Esophagus mucosa (tissue), 1 donor: ENCODE results near the gene SDC1. TPM values are rescaled to one million over a fixed set of nuclear protein-coding genes. Genes with fewer than 3 reads are reported as not detected.

Source experiments
- ATAC-seq: fragments of 200-7000 bp; cut with Tn5 transposase; one replicate; pipeline ENCODE4 v1.9.1; 2020
- total RNA-seq: library from RNA; stranded (reverse); gene quantifications from one replicate; pipeline ENCODE4 v1.2.4, GENCODE V29; 2023
- donor health status: DM: yes; HTN: yes; CAD: no.

SDC1 gene
- total RNA-seq, 1 donor from 2014 or later = 477 TPM

DNA sequence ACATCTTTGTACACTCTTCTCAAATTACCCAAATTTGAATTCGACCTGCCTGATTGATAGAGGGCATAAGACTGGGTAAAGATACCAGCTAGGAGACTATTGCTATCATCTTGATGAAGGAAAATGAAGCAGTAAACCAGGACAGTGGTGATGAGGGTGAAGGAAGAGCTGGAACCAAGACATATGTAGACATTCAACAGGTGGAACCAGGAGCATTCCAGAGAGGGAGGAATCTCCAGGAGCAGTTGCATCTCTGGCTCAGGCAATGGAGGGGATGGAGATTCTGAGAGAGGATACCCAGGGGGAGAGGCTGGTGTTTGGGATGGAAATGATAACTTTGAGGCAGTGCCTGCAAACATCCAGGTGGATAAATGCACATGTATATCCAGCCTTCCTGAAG, 41.6 kb downstream of the SDC1 start:
- ATAC-seq = no peak

DNA sequence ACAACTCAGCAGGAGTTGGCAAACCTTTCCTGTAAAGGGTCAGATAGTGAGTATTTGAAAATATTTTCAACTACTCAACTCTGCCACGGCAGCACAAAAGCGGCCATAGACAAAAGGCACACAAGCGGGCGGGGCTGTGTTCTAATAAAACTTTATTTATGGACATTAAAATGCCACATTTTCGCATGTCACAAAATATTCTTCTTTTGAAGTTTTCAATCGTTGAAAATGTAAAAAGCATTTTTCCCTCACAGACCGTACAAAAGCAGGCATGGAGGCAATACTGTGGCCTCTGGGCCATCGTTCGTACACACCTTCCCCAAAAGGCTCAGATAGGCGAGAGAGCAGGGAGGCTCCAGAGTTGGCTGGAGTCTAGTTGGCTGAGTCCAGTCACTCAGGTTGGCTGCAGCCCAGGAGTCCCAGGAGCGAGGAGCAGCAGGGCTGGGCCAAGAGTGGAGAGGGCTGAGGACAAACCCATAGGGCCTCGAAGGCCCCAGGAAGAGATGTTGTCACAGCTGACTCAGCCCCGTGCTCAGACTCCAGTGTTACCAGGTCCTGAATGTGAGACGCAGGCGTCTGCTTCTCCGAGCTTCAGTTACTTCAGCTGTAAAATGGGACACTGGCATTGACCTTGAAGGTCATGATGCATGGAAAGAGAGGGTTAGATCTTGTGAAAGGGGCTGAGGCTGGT, 42.5 kb downstream of the SDC1 start:
- peak; percentile 74 for ATAC-seq

GRCh38 chr2:20181761-20182160, 43.2 kb downstream of the SDC1 start:
- no peak for ATAC-seq

DNA sequence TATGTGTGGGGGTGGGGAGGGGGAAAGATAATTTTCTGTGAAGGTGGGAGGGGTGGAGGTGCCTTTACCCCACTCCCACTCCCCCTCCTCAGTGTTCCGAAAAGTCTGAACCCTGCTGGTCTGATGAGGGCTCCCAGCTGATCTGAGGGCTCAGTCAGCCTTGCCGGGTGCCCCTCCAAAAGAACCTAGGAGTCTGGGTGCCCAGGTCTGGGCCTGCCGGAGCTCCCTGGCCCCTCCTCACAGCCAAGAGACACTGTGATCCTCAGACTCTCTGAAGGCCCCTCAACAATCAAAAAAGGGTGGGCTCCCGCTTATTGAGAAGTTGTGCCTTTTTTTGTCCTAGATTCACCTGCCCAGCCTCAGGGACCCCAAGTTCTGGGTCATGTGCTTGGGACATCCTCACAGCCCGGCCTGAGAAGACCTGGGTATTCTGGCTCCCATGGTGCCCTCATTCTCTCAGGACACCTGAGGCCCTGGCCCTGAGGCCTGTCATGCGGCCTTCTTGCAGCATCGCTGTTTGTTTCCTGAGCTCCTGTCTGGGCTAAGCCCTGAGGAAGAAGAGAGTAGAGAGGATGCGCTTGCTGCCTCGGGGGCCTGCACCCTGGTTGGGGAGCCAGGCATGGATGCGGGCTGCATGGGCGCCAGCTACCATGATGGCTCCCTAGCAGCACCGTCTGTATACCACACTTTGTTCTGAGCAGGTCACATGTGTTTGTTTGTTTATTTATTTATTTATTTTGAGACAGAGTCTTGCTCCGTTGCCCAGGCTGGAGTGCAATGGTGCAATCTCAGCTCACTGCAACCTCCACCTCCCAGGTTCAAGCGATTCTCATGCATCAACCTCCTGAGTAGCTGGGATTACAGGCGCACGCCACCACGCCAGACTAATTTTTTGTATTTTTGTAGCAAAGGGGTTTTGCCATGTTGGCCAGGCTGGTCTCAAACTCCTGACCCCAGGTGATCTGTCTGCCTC, 44.0 kb downstream of the SDC1 start:
- no peak for ATAC-seq

DNA sequence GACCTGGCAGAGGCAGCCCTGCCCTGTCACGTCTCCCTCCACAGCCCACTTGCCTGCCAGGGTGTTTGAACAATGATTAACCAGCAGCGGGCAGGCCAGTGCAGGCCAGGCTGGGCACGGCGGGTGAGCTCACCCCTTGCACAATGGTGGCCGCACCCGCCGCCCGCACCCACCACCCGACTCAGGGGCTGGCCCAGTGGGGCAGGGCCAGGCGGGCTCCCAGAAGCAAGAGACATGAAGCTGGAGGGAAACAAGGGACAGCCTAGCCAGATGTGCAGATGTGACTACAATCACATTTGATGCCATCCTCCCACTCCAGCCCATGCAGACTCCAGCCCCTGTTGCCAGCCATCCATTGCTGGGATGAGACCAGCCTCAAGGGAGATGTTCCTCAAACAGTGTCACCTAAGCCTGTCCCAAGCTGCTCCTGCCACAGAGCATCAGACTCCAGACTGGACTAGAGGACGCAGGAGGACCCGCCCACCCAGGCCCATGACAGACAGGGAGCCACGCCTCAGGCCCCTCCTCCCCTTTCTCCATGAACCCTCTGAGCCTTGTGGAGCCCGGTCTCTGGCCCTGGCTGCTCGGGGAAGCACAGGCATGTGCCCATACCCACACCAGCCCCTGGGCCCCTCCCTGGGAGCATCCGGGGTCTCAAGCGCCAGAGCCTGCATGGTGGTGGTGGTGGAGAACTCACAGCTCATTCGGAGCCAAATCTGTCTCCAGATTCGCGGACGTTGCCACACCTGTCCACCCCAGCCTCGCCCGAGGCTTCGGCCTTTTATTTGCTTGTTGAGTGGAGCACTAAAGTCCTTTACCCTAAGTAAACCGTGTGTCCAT, 45.0 kb downstream of the SDC1 start:
- peak; percentile 93 for ATAC-seq

GRCh38 chr2:20179466-20179754, 45.5 kb downstream of the SDC1 start:
- no peak for ATAC-seq

DNA sequence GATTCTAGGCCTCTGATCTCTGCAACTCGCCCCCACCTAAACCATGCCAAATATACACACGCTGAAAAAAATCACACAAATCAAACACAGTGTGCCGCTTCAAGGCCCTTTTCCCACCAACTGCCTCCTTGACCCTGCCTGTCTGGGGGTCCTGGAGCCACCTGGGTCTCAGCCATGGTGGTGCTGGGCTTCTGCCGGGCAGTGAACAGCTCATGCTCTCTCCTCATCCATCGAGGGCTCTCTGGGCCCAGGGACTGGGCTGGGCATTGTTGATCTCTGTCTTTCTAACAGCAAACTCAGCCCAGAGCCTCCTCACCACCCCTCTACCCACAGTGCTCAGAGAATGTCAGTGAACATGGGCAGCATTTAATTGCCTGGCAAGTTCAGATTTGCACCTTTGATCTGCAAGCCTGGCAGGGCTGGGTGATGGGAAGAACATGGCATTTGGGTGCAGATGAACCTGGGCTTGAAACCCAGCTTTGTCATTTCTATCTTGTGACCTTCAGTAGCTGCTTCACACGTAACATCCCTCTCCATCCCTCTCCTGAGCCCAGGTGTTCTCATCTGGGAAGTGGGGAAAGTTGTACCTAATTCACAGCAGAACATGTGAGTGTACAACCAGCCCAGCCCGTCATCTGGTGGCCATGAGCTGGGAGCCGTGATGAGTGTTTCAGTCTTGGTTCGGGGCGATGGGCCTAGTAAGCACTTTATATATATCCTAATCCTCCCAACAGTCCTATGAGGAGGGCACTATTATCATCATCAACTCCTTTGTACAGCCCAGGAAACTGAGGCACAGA, 46.1 kb downstream of the SDC1 start:
- ATAC-seq = no peak

GRCh38 chr2:20178249-20178607, 46.7 kb downstream of the SDC1 start:
- no peak for ATAC-seq

DNA sequence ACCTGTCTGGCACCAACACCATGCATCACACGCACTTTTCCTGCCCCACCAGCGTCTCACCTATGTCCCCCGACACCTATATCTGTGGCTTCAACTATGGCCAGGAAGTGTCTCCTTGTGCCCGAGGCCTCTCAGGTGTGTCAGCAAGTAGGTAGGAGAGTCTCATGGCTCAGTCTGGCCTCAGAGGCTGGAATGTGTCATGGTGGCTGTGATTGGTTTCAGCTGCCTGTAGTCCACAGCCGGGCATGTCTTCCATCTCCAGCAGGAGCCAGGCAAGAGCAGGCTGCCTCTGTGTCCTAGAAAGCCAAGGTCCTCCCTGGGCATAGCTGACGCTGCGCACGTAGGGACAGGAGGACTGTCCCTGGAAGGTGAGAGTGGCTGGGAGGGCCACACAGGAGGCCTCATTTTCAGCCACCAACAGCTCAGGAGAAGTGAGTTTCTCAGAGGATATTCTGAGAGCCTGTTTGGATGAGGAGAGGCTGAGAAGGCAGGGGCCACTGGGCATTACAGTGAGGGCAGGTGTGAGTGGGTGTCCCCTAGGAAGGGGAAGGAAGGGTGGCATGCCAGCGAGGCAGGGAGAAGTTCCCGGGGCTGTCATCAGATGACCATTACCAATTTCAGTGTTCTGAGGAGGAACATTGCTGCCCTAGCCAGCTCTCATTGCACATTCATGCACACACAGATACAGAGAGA, 47.2 kb downstream of the SDC1 start:
- no peak for ATAC-seq

DNA sequence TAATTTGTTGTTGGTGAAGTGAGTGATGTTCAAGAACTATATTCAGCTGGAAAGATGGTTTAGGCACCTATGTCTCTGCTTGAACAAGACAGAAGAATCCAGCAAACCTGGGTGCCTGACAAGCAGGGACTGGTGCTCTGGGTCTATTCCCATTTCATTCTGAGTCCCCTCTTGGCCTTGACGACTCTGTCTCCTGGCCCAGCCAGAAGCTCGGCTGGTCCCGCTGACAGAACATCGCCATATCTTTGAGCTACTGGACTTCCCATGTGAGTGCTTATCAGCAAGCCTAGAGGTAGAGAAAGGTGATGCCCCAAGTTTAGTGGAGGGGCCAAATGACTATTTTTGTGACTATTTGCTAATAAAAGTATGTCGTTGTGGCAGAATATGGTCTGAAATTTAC, 48.2 kb downstream of the SDC1 start:
- ATAC-seq = no peak

DNA sequence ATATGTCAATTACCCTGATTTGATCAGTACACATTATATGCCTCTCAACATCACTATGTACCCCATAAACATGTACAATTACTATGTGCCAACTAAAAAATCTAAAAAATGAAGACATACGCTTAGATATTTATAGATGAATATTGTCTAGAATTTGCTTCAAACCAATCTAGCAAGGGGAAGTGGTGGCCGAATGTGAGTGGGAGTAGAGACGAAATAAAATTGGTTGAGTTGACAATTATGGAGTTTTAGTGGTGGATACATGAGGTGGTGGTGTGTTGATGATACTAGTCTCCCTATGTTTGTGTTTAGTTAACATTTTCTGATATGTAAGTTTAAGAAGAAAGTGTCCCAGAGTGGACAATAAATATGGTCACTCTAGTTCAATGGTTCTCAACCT, 49.0 kb downstream of the SDC1 start:
- ATAC-seq = no peak

DNA sequence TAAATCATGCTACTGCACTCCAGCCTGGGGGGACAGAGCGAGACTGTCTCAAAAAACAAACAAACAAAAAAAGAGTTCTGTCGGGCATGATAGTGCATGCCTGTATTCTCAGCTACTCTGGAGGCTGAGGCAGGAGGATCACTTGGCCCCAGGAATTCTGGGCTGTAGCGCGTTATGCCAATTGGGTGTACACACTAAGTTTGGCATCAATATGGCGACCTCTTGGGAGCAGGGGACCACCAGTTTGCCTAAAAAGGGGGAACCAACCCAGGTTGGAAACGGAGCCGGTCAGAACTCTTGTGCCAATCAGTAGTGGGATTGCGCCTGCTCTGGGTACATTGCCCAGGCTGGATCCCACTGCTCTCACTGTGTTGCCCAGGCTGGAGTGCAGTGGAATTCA, 49.7 kb downstream of the SDC1 start:
- ATAC-seq = no peak

GRCh38 chr2:20174410-20174809, 50.5 kb downstream of the SDC1 start:
- ATAC-seq = no peak

DNA sequence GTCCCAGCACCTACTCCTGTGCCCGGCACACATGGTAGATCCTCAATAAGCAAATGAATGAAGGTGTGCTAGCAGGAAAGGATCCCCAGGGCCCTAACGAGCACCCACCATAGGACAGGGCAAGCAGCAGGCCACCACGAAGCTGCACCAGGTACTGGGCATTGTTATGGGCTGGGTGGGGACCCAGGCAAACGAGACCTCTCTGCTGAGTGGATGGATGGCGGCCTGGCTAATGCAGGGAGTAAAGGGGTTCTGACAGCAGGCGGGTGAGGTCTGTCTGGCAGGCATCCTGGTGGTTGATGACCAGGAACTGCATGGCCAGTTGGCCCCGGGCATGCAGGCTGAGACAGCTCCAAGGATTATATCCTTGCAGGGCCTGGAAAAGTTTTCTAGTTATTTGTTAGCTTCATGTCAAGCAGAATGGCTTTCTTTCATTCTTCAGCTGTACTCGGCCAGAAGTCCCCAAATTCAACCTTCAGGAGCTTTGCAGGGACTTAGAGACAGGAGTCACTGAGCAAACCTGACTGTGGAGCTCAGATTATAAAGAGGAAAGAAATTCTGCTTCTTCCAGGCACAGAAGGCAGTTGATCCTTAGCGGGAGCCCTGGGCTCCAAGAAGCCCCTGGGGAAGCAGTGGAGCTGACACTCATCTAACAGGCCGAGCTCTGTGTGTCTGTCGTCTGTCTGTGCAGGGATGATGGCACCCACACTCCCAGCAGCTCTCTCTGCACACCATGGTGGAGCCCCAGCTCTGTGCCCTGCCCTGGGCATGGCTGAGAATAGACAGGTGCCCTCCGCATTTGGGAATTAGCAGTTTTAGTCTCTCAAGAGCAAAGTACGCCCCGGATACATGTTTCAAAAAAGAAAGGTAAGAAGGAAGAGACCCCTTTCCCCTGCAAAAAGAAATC, 51.2 kb downstream of the SDC1 start:
- no peak for ATAC-seq

GRCh38 chr2:20173064-20173463, 51.9 kb downstream of the SDC1 start:
- no peak for ATAC-seq

DNA sequence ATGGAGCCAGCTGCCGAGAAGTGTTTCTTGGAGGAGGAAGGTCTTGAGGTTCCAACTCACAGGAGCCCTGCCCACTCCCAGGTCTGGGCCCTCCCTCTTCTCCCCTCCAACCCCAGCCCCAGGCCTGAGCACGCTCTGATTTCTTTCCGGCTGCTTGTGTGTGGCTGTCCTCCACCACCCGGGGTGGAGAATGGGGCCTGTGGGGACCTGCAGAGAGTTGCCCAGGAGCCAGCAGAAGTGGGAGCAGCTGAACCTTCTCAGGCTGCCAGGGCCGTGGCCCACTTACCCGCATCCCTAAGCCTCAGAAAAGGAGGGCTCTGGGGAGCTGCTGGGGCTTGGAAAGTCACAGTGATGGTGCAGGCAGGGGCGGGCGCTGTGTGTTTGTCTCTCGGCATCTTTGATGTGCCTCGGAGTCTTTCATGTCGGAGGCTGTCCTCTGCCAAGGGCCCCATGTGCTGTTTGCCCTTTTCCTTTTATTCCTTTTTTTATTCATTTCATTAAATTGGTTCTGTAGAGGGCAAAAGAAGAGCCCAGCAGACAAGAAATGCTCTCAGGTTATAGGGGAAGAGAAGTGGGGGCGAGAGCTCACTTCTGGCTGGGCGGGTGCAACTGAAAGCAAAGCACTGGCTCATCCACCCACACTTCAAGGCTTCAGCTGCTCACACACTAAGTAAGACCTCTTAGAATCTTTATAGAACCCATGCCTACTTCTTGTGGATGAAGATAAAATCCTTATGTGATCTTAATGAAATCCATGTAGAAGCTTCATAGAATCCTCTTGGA, 52.5 kb downstream of the SDC1 start:
- ATAC-seq = peak; percentile 93

- ATAC-seq = no peak
Measured at GRCh38 chr2:20171445-20171977, 53.4 kb downstream of the SDC1 start.

GRCh38 chr2:20170704-20171250, 54.2 kb downstream of the SDC1 start:
- no peak for ATAC-seq
